GM12878 (cell line): ENCODE results near the gene CACNA1A. TPM values are rescaled to one million over a fixed set of nuclear protein-coding genes. Genes with fewer than 3 reads are reported as not detected.

Experiments
- DPF2 ChIP-seq: fragments of 450-650 bp; IDR thresholded peaks from 2 replicates; pipeline ENCODE4 v1.6.1; 2017; ENCODE audit warnings: mild to moderate bottlenecking
- EED ChIP-seq: sonication (generic); IDR thresholded peaks from 2 replicates; pipeline ENCODE4 v1.6.1; 2016; ENCODE audit warnings: antibody characterized with exemption, low read depth
- ETV6 ChIP-seq, 2 experiments: fragments of 450-650 bp in 1 of 2; IDR thresholded peaks in 1 of 2; conservative IDR thresholded peaks in 1 of 2; 2 replicates each; pipeline ENCODE4 v1.6.1; 2014; ENCODE audit warnings: antibody characterized with exemption in 1 of 2, borderline replicate concordance in 1 of 2, low read depth in 1 of 2, mild to moderate bottlenecking in 1 of 2, moderate library complexity in 1 of 2
- FOS ChIP-seq: IDR thresholded peaks from 3 replicates; pipeline ENCODE4 v1.6.1; 2011; ENCODE audit warnings: borderline replicate concordance; ENCODE audit not compliant: insufficient read length; ENCODE audit errors: extremely low read depth
- GABPA ChIP-seq: IDR thresholded peaks from 2 replicates; pipeline ENCODE4 v1.6.1; 2014; ENCODE audit warnings: antibody characterized with exemption, low read depth, mild to moderate bottlenecking, inconsistent platforms
- GATAD2B ChIP-seq: fragments of 450-650 bp; conservative IDR thresholded peaks from 2 replicates; pipeline ENCODE4 v1.6.1; 2017; ENCODE audit warnings: low read depth, mild to moderate bottlenecking, moderate library complexity
- HCFC1 ChIP-seq: fragments of 150-350 bp; IDR thresholded peaks from 2 replicates; pipeline ENCODE4 v1.6.1; 2014; ENCODE audit warnings: low read length
- IKZF1 ChIP-seq: fragments of 450-650 bp; conservative IDR thresholded peaks from 2 replicates; pipeline ENCODE4 v1.6.1; 2017; ENCODE audit warnings: antibody characterized with exemption, mild to moderate bottlenecking
- MEF2B ChIP-seq: fragments of 450-650 bp; IDR thresholded peaks from 2 replicates; pipeline ENCODE4 v1.6.1; 2018; ENCODE audit warnings: mild to moderate bottlenecking, moderate library complexity; ENCODE audit not compliant: partially characterized antibody, poor library complexity, severe bottlenecking
- MYC ChIP-seq: IDR thresholded peaks from 2 replicates; pipeline ENCODE4 v1.6.1; 2011; ENCODE audit warnings: mild to moderate bottlenecking, low read length, moderate library complexity, inconsistent platforms; ENCODE audit not compliant: insufficient read depth, insufficient replicate concordance, insufficient read length, severe bottlenecking
- PAX5 ChIP-seq: IDR thresholded peaks from 2 replicates; pipeline ENCODE4 v1.6.1; 2011; ENCODE audit warnings: low read depth, low read length, borderline replicate concordance
- PBX3 ChIP-seq: IDR thresholded peaks from 2 replicates; pipeline ENCODE4 v1.6.1; 2011; ENCODE audit warnings: mild to moderate bottlenecking, low read depth, low read length, moderate library complexity; ENCODE audit not compliant: insufficient replicate concordance
- PKNOX1 ChIP-seq: fragments of 450-650 bp; IDR thresholded peaks from 2 replicates; pipeline ENCODE4 v1.6.1; 2016; ENCODE audit warnings: mild to moderate bottlenecking
- RELA ChIP-seq: fragments of 450-650 bp; IDR thresholded peaks from 2 replicates; pipeline ENCODE4 v1.8.0; 2014; ENCODE audit warnings: borderline replicate concordance; ENCODE audit not compliant: partially characterized antibody
- RELB ChIP-seq: fragments of 450-650 bp; IDR thresholded peaks from 2 replicates; pipeline ENCODE4 v1.6.1; 2017; ENCODE audit warnings: low read depth, mild to moderate bottlenecking, moderate library complexity
- RFX5 ChIP-seq: IDR thresholded peaks from 2 replicates; pipeline ENCODE4 v1.6.1; 2011; ENCODE audit warnings: low read depth, low read length, improper control_type of control experiment
- SIX5 ChIP-seq: IDR thresholded peaks from 2 replicates; pipeline ENCODE4 v1.6.1; 2011; ENCODE audit warnings: mild to moderate bottlenecking, low read depth, low read length, moderate library complexity; ENCODE audit not compliant: severe bottlenecking
- SMAD5 ChIP-seq: IDR thresholded peaks from 2 replicates; pipeline ENCODE4 v1.6.1; 2016; ENCODE audit warnings: antibody characterized with exemption, low read depth
- TCF12 ChIP-seq: IDR thresholded peaks from 2 replicates; pipeline ENCODE4 v1.6.1; 2011; ENCODE audit warnings: low read depth, mild to moderate bottlenecking, low read length
- ZSCAN29 ChIP-seq: fragments of 450-650 bp; IDR thresholded peaks from 2 replicates; pipeline ENCODE4 v1.6.1; 2017; ENCODE audit warnings: mild to moderate bottlenecking, moderate library complexity
- polyA plus RNA-seq, 11 experiments: library from polyadenylated mRNA; depleted of rRNA in 4 of 11; unstranded in 6 of 11; stranded (reverse) in 5 of 11; fragments of >200 nt; fragmentation: Nextera tagmentation in 4 of 11; fragmentation: Illumina TruSeq in 1 of 11; extraction: Ambion mirVana in 4 of 11; extraction: Trizol in 1 of 11; gene quantifications; 1 replicate in 1 of 11; 2 replicates in 10 of 11; pipeline versions ENCODE4 v1.2.1 to v1.2.3, GENCODE V29; 2011 to 2016; ENCODE audit warnings: inconsistent platforms in 2 of 11, missing spikeins in 2 of 11, low read depth in 1 of 11
- total RNA-seq, 4 experiments: library from RNA; depleted of rRNA in 3 of 4; stranded (reverse); fragments of >200 nt in 3 of 4; fragmentation: Illumina TruSeq in 1 of 4; extraction: Trizol in 1 of 4; gene quantifications; 2 replicates each; pipeline versions ENCODE4 v1.2.1 to v1.2.3, GENCODE V29; 2013 to 2021
- TF ChIP-seq, protein P1 (sequence below): fragments of 450-650 bp; IDR thresholded peaks from 2 replicates; pipeline ENCODE4 v1.6.1; 2014; ENCODE audit warnings: mild to moderate bottlenecking
- TF ChIP-seq, protein P2 (sequence below): fragments of 450-650 bp; IDR thresholded peaks from 2 replicates; pipeline ENCODE4 v1.6.1; 2018; ENCODE audit warnings: mild to moderate bottlenecking, low read depth, moderate library complexity; ENCODE audit not compliant: partially characterized antibody

The CACNA1A gene
- total and polyA plus RNA-seq, 10 of the 15 experiments (the other 5 are each of a cell fraction or from before 2014, with no cell fraction given): 1.1 to 4.4 (median 2.5) TPM

- peak; percentile 89 for TF ChIP-seq DPF2
- TF ChIP-seq PKNOX1: peak; percentile 81
- no peak for TF ChIP-seq FOS
- no peak for TF ChIP-seq RELA
- TF ChIP-seq HCFC1: no peak
- peak in 1 of 2 experiments; percentile 59; a peak in 2 of 4 replicates for TF ChIP-seq ETV6 (conservative IDR thresholded peaks at IDR 0.05 in 1 of 2, IDR thresholded peaks at IDR 0.05 in 1 of 2; ENCODE audit: borderline replicate concordance in 1 of 2, low read depth in 1 of 2)
- TF ChIP-seq PAX5: peak; percentile 69; the same call in 1 of the 2 replicates
- peak; percentile 41 for TF ChIP-seq PBX3
- TF ChIP-seq, protein P1, sequence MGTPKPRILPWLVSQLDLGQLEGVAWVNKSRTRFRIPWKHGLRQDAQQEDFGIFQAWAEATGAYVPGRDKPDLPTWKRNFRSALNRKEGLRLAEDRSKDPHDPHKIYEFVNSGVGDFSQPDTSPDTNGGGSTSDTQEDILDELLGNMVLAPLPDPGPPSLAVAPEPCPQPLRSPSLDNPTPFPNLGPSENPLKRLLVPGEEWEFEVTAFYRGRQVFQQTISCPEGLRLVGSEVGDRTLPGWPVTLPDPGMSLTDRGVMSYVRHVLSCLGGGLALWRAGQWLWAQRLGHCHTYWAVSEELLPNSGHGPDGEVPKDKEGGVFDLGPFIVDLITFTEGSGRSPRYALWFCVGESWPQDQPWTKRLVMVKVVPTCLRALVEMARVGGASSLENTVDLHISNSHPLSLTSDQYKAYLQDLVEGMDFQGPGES: no peak
- TF ChIP-seq SMAD5: no peak
- TF ChIP-seq TCF12: peak; percentile 62
- no peak for TF ChIP-seq GABPA
- peak; percentile 69 for TF ChIP-seq RELB
- TF ChIP-seq MEF2B: peak; percentile 85
- TF ChIP-seq ZSCAN29: 0 out of 2 replicates have a peak, but pooled peaks have one; percentile 62
- TF ChIP-seq RFX5: no peak
- TF ChIP-seq IKZF1: peak; percentile 84
- peak; percentile 55; the same call in 1 of the 2 replicates for TF ChIP-seq GATAD2B
- TF ChIP-seq MYC: no peak
- TF ChIP-seq EED: peak; percentile 93
- TF ChIP-seq, protein P2, sequence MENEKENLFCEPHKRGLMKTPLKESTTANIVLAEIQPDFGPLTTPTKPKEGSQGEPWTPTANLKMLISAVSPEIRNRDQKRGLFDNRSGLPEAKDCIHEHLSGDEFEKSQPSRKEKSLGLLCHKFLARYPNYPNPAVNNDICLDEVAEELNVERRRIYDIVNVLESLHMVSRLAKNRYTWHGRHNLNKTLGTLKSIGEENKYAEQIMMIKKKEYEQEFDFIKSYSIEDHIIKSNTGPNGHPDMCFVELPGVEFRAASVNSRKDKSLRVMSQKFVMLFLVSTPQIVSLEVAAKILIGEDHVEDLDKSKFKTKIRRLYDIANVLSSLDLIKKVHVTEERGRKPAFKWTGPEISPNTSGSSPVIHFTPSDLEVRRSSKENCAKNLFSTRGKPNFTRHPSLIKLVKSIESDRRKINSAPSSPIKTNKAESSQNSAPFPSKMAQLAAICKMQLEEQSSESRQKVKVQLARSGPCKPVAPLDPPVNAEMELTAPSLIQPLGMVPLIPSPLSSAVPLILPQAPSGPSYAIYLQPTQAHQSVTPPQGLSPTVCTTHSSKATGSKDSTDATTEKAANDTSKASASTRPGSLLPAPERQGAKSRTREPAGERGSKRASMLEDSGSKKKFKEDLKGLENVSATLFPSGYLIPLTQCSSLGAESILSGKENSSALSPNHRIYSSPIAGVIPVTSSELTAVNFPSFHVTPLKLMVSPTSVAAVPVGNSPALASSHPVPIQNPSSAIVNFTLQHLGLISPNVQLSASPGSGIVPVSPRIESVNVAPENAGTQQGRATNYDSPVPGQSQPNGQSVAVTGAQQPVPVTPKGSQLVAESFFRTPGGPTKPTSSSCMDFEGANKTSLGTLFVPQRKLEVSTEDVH: no peak
- no peak for TF ChIP-seq SIX5
Observed at GRCh38 chr19:13260883-13261653, 245.2 kb downstream of the CACNA1A start (continued).
